Measurements from ENCODE around the gene MAP2K5. TPM values are rescaled to one million over a fixed set of nuclear protein-coding genes. Genes with fewer than 3 reads are reported as not detected.

Gene MAP2K5
- total RNA-seq, 1 donor from 2014 or later = 11.6 TPM

- H3K4me2 ChIP-seq (ENCODE audit: low read length) = no peak overlapping the region
- FAIRE-seq = no peak
- peak; percentile 33 for DNase-seq (ENCODE audit: low read depth)
Measured at GRCh38 chr15:67564968-67565345, 22.5 kb downstream of the MAP2K5 start.

GRCh38 chr15:67569668-67570067 lies 27.2 kb downstream of the MAP2K5 start:
- Histone ChIP-seq H3K9me3 (ENCODE audit: insufficient read depth, low read depth, low read length) (no peaks in the 10 kb centered on the region), H3K79me2 (ENCODE audit: insufficient read depth, low read length) (no peaks in the 10 kb centered on the region), H3K4me2 (ENCODE audit: low read length) (no peak overlapping the region), H3K27me3 (ENCODE audit: insufficient read depth, low read length) (no peaks in the 10 kb centered on the region), H3K9ac (ENCODE audit: low read length) (no peak overlapping the region), H2AFZ (ENCODE audit: low read depth, low read length) (no peak overlapping the region), H3K4me3 (ENCODE audit: insufficient read depth, low read depth, low read length) (no peak overlapping the region), H3K4me1 (ENCODE audit: insufficient read depth, low read length) (no peaks in the 10 kb centered on the region), H3K27ac (ENCODE audit: low read depth, low read length) (no peak overlapping the region), H4K20me1 (ENCODE audit: insufficient read depth, low read length) (peaks cover 6% of the 10 kb centered on the region), H3K36me3 (ENCODE audit: insufficient read depth, low read length) (no peaks in the 10 kb centered on the region)
- Mint-ChIP-seq H3K27ac (ENCODE audit: unreplicated experiment) (no peak overlapping the region), H3K9me3 (ENCODE audit: unreplicated experiment) (no peaks in the 10 kb centered on the region), H3K4me1 (ENCODE audit: low read depth, unreplicated experiment) (peaks cover 14% of the 10 kb centered on the region), H3K36me3 (ENCODE audit: low read depth, unreplicated experiment) (peaks cover 1% of the 10 kb centered on the region), H3K27me3 (ENCODE audit: low read depth, unreplicated experiment) (no peaks in the 10 kb centered on the region), H3K4me3 (ENCODE audit: unreplicated experiment) (no peak overlapping the region)
- FAIRE-seq (no peak), DNase-seq (ENCODE audit: low read depth) (no peak)
- TF ChIP-seq, protein P1, sequence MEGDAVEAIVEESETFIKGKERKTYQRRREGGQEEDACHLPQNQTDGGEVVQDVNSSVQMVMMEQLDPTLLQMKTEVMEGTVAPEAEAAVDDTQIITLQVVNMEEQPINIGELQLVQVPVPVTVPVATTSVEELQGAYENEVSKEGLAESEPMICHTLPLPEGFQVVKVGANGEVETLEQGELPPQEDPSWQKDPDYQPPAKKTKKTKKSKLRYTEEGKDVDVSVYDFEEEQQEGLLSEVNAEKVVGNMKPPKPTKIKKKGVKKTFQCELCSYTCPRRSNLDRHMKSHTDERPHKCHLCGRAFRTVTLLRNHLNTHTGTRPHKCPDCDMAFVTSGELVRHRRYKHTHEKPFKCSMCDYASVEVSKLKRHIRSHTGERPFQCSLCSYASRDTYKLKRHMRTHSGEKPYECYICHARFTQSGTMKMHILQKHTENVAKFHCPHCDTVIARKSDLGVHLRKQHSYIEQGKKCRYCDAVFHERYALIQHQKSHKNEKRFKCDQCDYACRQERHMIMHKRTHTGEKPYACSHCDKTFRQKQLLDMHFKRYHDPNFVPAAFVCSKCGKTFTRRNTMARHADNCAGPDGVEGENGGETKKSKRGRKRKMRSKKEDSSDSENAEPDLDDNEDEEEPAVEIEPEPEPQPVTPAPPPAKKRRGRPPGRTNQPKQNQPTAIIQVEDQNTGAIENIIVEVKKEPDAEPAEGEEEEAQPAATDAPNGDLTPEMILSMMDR (IDR thresholded peaks at IDR 0.05; ENCODE audit: insufficient read depth, low read depth, low read length) = no peak
- TF ChIP-seq EZH2 (IDR thresholded peaks at IDR 0.05; ENCODE audit: insufficient read depth, low read length) = no peak

More at GRCh38 chr15:67564968-67565345, 22.5 kb downstream of the MAP2K5 start:
- no peak overlapping the region for H3K27ac ChIP-seq (ENCODE audit: low read depth, low read length)
- H3K79me2 ChIP-seq (ENCODE audit: insufficient read depth, low read length) = no peaks in the 10 kb centered on the region
- H3K27me3 ChIP-seq (ENCODE audit: insufficient read depth, low read length) = no peaks in the 10 kb centered on the region
- no peak overlapping the region for H3K9ac ChIP-seq (ENCODE audit: low read length)
- no peak overlapping the region for H2AFZ ChIP-seq (ENCODE audit: low read depth, low read length)
- Mint-ChIP-seq H3K27me3 (ENCODE audit: low read depth, unreplicated experiment) (no peaks in the 10 kb centered on the region), H3K27ac (ENCODE audit: unreplicated experiment) (no peak overlapping the region), H3K9me3 (ENCODE audit: unreplicated experiment) (no peaks in the 10 kb centered on the region), H3K36me3 (ENCODE audit: low read depth, unreplicated experiment) (peaks cover 3% of the 10 kb centered on the region), H3K4me1 (ENCODE audit: low read depth, unreplicated experiment) (peaks cover 6% of the 10 kb centered on the region), H3K4me3 (ENCODE audit: unreplicated experiment) (no peak overlapping the region)
- peaks cover 3% of the 10 kb centered on the region for H4K20me1 ChIP-seq (ENCODE audit: insufficient read depth, low read length)
- no peaks in the 10 kb centered on the region for H3K36me3 ChIP-seq (ENCODE audit: insufficient read depth, low read length)
- no peak overlapping the region for H3K4me3 ChIP-seq (ENCODE audit: insufficient read depth, low read depth, low read length)
- TF ChIP-seq, protein P1 (IDR thresholded peaks at IDR 0.05; ENCODE audit: insufficient read depth, low read depth, low read length) = no peak
- TF ChIP-seq EZH2 (IDR thresholded peaks at IDR 0.05; ENCODE audit: insufficient read depth, low read length) = no peak
- H3K4me1 ChIP-seq (ENCODE audit: insufficient read depth, low read length) = no peaks in the 10 kb centered on the region
- H3K9me3 ChIP-seq (ENCODE audit: insufficient read depth, low read depth, low read length) = no peaks in the 10 kb centered on the region

DNA sequence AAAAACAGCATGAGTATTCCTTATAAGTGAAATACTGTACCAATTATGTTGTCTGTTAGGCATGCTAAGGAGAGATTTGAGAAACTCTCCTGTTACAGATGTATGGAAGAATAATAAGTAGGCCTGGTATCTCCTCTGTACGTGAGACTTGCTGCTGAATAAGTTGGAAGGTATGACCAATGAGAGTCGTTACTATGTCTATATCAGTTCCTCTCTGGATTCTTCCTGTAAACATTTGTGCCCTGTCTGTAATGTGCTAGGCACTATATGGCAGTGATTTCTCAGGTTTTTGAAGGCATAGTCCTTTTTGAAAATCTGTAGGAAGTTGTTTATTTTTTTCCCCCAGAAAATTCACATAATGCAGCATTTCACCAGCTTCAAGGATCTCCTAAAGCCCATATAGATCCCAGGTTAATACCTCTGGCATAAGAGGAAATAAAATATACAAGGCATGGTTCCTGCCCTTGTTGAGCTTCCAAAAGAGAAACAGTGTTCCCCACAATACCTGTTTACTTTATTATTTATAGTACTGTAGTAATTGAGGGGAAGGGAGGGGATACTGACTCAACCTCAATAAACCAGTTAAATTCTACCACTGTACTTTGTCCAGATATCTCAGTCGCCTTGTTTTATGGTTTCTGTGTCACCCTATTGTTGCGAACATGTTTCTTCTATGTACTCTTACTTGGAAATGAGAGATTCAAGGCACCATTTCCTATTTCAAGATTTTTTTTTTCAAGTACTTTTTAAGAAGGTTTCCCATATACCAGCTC lies 28.6 kb downstream of the MAP2K5 start:
- Mint-ChIP-seq H3K9me3 (ENCODE audit: unreplicated experiment) (no peaks in the 10 kb centered on the region), H3K36me3 (ENCODE audit: low read depth, unreplicated experiment) (no peaks in the 10 kb centered on the region), H3K27me3 (ENCODE audit: low read depth, unreplicated experiment) (no peaks in the 10 kb centered on the region), H3K4me1 (ENCODE audit: low read depth, unreplicated experiment) (peaks cover 18% of the 10 kb centered on the region), H3K27ac (ENCODE audit: unreplicated experiment) (no peak overlapping the region), H3K4me3 (ENCODE audit: unreplicated experiment) (no peak overlapping the region)
- TF ChIP-seq, protein P1 (IDR thresholded peaks at IDR 0.05; ENCODE audit: insufficient read depth, low read depth, low read length) = no peak
- TF ChIP-seq EZH2 (IDR thresholded peaks at IDR 0.05; ENCODE audit: insufficient read depth, low read length) = no peak
- no peak for FAIRE-seq
- Histone ChIP-seq H3K79me2 (ENCODE audit: insufficient read depth, low read length) (no peaks in the 10 kb centered on the region), H3K27me3 (ENCODE audit: insufficient read depth, low read length) (no peaks in the 10 kb centered on the region), H4K20me1 (ENCODE audit: insufficient read depth, low read length) (peaks cover 6% of the 10 kb centered on the region), H2AFZ (ENCODE audit: low read depth, low read length) (no peak overlapping the region), H3K9me3 (ENCODE audit: insufficient read depth, low read depth, low read length) (no peaks in the 10 kb centered on the region), H3K36me3 (ENCODE audit: insufficient read depth, low read length) (no peaks in the 10 kb centered on the region), H3K4me1 (ENCODE audit: insufficient read depth, low read length) (no peaks in the 10 kb centered on the region), H3K4me2 (ENCODE audit: low read length) (no peak overlapping the region), H3K4me3 (ENCODE audit: insufficient read depth, low read depth, low read length) (no peak overlapping the region), H3K27ac (ENCODE audit: low read depth, low read length) (no peak overlapping the region), H3K9ac (ENCODE audit: low read length) (no peak overlapping the region)
- DNase-seq (ENCODE audit: low read depth) = no peak

Measured in astrocyte (in vitro differentiated cells and primary cell).